22Rv1 (cell line): ENCODE results near the gene SFMBT1.

Source experiments
- CTCF ChIP-seq: fragments of 450-650 bp; IDR thresholded peaks from 2 replicates; pipeline ENCODE4 v1.5.1; 2017; ENCODE audit warnings: mild to moderate bottlenecking
- ZFX ChIP-seq: fragments of 450-650 bp; IDR thresholded peaks from 2 replicates; pipeline ENCODE4 v1.6.1; 2017; ENCODE audit warnings: antibody characterized with exemption, borderline replicate concordance

GRCh38 chr3:53081318-53081717, 35.4 kb upstream of the SFMBT1 start:
- TF ChIP-seq CTCF (no peak), ZFX (no peak)
